Activated CD4-positive, alpha-beta T cell treated with anti-CD3 and anti-CD28 coated beads, Interleukin-2, amount 10 ng/mL, durations not matched to agents 7 days and 5 days (primary cell): ENCODE results near the gene ZBTB7C. TPM values are rescaled to one million over a fixed set of nuclear protein-coding genes. Genes with fewer than 3 reads are reported as not detected.

Experiments
- CTCF ChIA-PET: fragments of 350-600 bp; sonication (Branson Sonifier 250); formaldehyde crosslinking; loops from one replicate; lab custom pipeline; 2021; ENCODE audit warnings: antibody characterized with exemption; lab: Charles Lee
- POLR2A ChIA-PET: fragments of 350-600 bp; sonication (Branson Sonifier 250); formaldehyde crosslinking; loops from one replicate; lab custom pipeline; 2021; ENCODE audit warnings: antibody characterized with exemption; lab: Charles Lee
- DNase-seq: peaks from one replicate; pipeline ENCODE4 v3.0.0-alpha.2; 2020
- H3K27ac Mint-ChIP-seq: one replicate; pipeline ENCODE4 v1.8.0; 2021; ENCODE audit warnings: mild to moderate bottlenecking, moderate library complexity, mixed read lengths
- H3K27me3 Mint-ChIP-seq: one replicate; pipeline ENCODE4 v1.8.0; 2021; ENCODE audit warnings: mixed read lengths
- H3K36me3 Mint-ChIP-seq: one replicate; pipeline ENCODE4 v1.8.0; 2021; ENCODE audit warnings: low read depth, mixed read lengths
- H3K4me1 Mint-ChIP-seq: one replicate; pipeline ENCODE4 v1.8.0; 2021; ENCODE audit warnings: mixed read lengths
- H3K4me3 Mint-ChIP-seq: one replicate; pipeline ENCODE4 v1.8.0; 2021; ENCODE audit warnings: mild to moderate bottlenecking, moderate library complexity, mixed read lengths
- H3K9me3 Mint-ChIP-seq: one replicate; pipeline ENCODE4 v1.8.0; 2021; ENCODE audit warnings: mixed read lengths
- total RNA-seq, 2 experiments: library from RNA; stranded (reverse); gene quantifications; one replicate each; pipeline ENCODE4 v1.2.3, GENCODE V29; 2021

ZBTB7C gene
- total RNA-seq, 2 experiments from 2014 or later = 0.10 to 0.15 TPM

DNA sequence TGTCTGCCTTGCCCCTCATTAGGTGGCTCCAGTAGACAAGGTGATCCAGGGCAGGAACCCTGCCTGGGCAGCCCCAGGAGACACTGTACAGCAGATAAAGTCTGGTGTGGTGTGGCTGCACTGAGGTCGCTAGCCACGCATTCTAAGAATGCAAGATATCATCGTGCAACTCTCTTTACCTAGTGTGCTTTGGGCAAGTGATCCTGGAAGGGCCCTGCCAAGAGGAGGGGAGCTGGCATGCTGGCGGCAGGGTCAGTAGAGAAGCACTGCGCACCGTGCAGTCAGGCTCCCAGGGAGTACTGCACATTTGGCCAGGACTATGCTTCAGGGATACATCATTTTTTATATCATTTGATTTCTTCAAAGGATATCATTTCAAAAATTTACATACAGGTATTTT, 283.5 kb downstream of the ZBTB7C start:
- ChIA-PET POLR2A (no interaction called here), CTCF (interaction anchor here (0.8 kb wide), 1 partner anchor 116 kb away, joined by 3 read pairs; no protein-coding TSS in a partner anchor)
- Mint-ChIP-seq H3K36me3 (no peaks in the 10 kb centered on the region), H3K4me1 (peaks cover 5% of the 10 kb centered on the region), H3K4me3 (no peak overlapping the region), H3K27me3 (peaks cover 25% of the 10 kb centered on the region), H3K9me3 (no peaks in the 10 kb centered on the region), H3K27ac (no peak overlapping the region)
- DNase-seq = no peak

GRCh38 chr18:48124857-48125626, 284.1 kb downstream of the ZBTB7C start:
- H3K27me3 Mint-ChIP-seq = peaks cover 22% of the 10 kb centered on the region
- H3K27ac Mint-ChIP-seq = no peak overlapping the region
- no peak for DNase-seq
- peaks cover 5% of the 10 kb centered on the region for H3K4me1 Mint-ChIP-seq
- no peak overlapping the region for H3K4me3 Mint-ChIP-seq
- no peaks in the 10 kb centered on the region for H3K9me3 Mint-ChIP-seq
- ChIA-PET CTCF (interaction anchor here (0.8 to 1.1 kb wide), 2 partner anchors 98 to 115 kb away, joined by 3 read pairs; no protein-coding TSS in a partner anchor), POLR2A (no interaction called here)
- no peaks in the 10 kb centered on the region for H3K36me3 Mint-ChIP-seq

GRCh38 chr18:48123941-48124340, 285.2 kb downstream of the ZBTB7C start:
- Mint-ChIP-seq H3K36me3 (no peaks in the 10 kb centered on the region), H3K4me3 (no peak overlapping the region), H3K27ac (no peak overlapping the region), H3K4me1 (peaks cover 5% of the 10 kb centered on the region), H3K9me3 (no peaks in the 10 kb centered on the region), H3K27me3 (peaks cover 18% of the 10 kb centered on the region)
- DNase-seq = no peak
- CTCF ChIA-PET = interaction anchor here (1.1 to 1.3 kb wide), 2 partner anchors 19 to 97 kb away, joined by 3 read pairs; no protein-coding TSS in a partner anchor
- POLR2A ChIA-PET = no interaction called here

- CTCF ChIA-PET = interaction anchor here (0.9 to 1.3 kb wide), 2 partner anchors 20 to 66 kb away, joined by 3 read pairs; no protein-coding TSS in a partner anchor
- Mint-ChIP-seq H3K4me1 (peaks cover 5% of the 10 kb centered on the region), H3K27me3 (peaks cover 14% of the 10 kb centered on the region), H3K9me3 (no peaks in the 10 kb centered on the region), H3K27ac (no peak overlapping the region), H3K36me3 (no peaks in the 10 kb centered on the region), H3K4me3 (no peak overlapping the region)
- DNase-seq = no peak
- POLR2A ChIA-PET = no interaction called here
Observed at GRCh38 chr18:48123324-48123723, 285.9 kb downstream of the ZBTB7C start.

GRCh38 chr18:48122816-48123215, 286.4 kb downstream of the ZBTB7C start:
- no peak overlapping the region for H3K4me3 Mint-ChIP-seq
- H3K36me3 Mint-ChIP-seq = no peaks in the 10 kb centered on the region
- no peaks in the 10 kb centered on the region for H3K9me3 Mint-ChIP-seq
- ChIA-PET CTCF (interaction anchor here (0.9 to 1.3 kb wide), 2 partner anchors 20 to 66 kb away, joined by 3 read pairs; no protein-coding TSS in a partner anchor), POLR2A (no interaction called here)
- peaks cover 11% of the 10 kb centered on the region for H3K27me3 Mint-ChIP-seq
- no peak overlapping the region for H3K27ac Mint-ChIP-seq
- DNase-seq = no peak
- peaks cover 5% of the 10 kb centered on the region for H3K4me1 Mint-ChIP-seq

GRCh38 chr18:48122376-48122775, 286.8 kb downstream of the ZBTB7C start:
- Mint-ChIP-seq H3K27ac (no peak overlapping the region), H3K27me3 (peaks cover 11% of the 10 kb centered on the region), H3K36me3 (no peaks in the 10 kb centered on the region), H3K4me1 (peaks cover 5% of the 10 kb centered on the region), H3K9me3 (no peaks in the 10 kb centered on the region), H3K4me3 (no peak overlapping the region)
- CTCF ChIA-PET = interaction anchor here (0.9 kb wide), 1 partner anchor 65 kb away, joined by 3 read pairs; no protein-coding TSS in a partner anchor
- DNase-seq = no peak
- POLR2A ChIA-PET = no interaction called here

- H3K4me1 Mint-ChIP-seq = peaks cover 5% of the 10 kb centered on the region
- H3K36me3 Mint-ChIP-seq = no peaks in the 10 kb centered on the region
- ChIA-PET CTCF (no interaction called here), POLR2A (no interaction called here)
- H3K27me3 Mint-ChIP-seq = peaks cover 10% of the 10 kb centered on the region
- no peak for DNase-seq
- H3K4me3 Mint-ChIP-seq = no peak overlapping the region
- no peaks in the 10 kb centered on the region for H3K9me3 Mint-ChIP-seq
- no peak overlapping the region for H3K27ac Mint-ChIP-seq
Observed at GRCh38 chr18:48121752-48122151, 287.4 kb downstream of the ZBTB7C start.

- H3K4me3 Mint-ChIP-seq = no peak overlapping the region
- H3K36me3 Mint-ChIP-seq = no peaks in the 10 kb centered on the region
- no peak for DNase-seq
- ChIA-PET POLR2A (no interaction called here), CTCF (no interaction called here)
- H3K27ac Mint-ChIP-seq = no peak overlapping the region
- H3K9me3 Mint-ChIP-seq = no peaks in the 10 kb centered on the region
- peaks cover 8% of the 10 kb centered on the region for H3K27me3 Mint-ChIP-seq
- no peaks in the 10 kb centered on the region for H3K4me1 Mint-ChIP-seq
Observed at GRCh38 chr18:48119204-48119603, 290.0 kb downstream of the ZBTB7C start.

GRCh38 chr18:48116873-48117630, 292.1 kb downstream of the ZBTB7C start:
- Mint-ChIP-seq H3K9me3 (no peaks in the 10 kb centered on the region), H3K27me3 (peaks cover 11% of the 10 kb centered on the region), H3K4me1 (no peaks in the 10 kb centered on the region), H3K27ac (no peak overlapping the region), H3K4me3 (no peak overlapping the region), H3K36me3 (no peaks in the 10 kb centered on the region)
- POLR2A ChIA-PET = no interaction called here
- CTCF ChIA-PET = interaction anchor here (0.9 kb wide), 1 partner anchor 45 kb away, joined by 3 read pairs; no protein-coding TSS in a partner anchor
- no peak for DNase-seq

GRCh38 chr18:48116017-48116416, 293.2 kb downstream of the ZBTB7C start:
- Mint-ChIP-seq H3K9me3 (no peaks in the 10 kb centered on the region), H3K4me1 (no peaks in the 10 kb centered on the region), H3K27ac (no peak overlapping the region), H3K36me3 (no peaks in the 10 kb centered on the region), H3K27me3 (peaks cover 10% of the 10 kb centered on the region), H3K4me3 (no peak overlapping the region)
- ChIA-PET POLR2A (no interaction called here), CTCF (no interaction called here)
- DNase-seq = no peak

DNA sequence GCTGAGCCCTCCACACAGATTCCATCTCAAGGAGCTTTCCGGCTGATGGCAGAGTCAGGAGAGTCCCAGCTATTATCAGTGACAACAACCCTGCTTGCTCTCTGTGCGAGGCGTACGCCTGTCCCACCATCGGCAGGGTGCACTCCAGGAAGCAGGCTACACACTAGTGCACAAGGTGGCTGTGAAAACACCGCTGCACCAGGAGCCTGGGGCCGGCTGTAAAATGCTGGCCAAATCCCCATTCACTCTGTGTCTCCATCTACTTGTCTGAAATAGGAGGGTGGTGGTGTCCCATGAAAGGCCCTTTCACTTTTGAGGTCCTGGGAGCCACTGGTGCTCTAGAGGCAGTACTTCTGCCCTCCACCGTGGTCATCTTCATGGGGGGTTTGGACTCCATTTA, 295.5 kb downstream of the ZBTB7C start:
- DNase-seq = no peak
- no peaks in the 10 kb centered on the region for H3K36me3 Mint-ChIP-seq
- no peak overlapping the region for H3K27ac Mint-ChIP-seq
- H3K9me3 Mint-ChIP-seq = no peaks in the 10 kb centered on the region
- peaks cover 12% of the 10 kb centered on the region for H3K27me3 Mint-ChIP-seq
- H3K4me1 Mint-ChIP-seq = no peaks in the 10 kb centered on the region
- H3K4me3 Mint-ChIP-seq = no peak overlapping the region
- POLR2A ChIA-PET = no interaction called here
- CTCF ChIA-PET = no interaction called here

- CTCF ChIA-PET = no interaction called here
- H3K27me3 Mint-ChIP-seq = peaks cover 13% of the 10 kb centered on the region
- H3K27ac Mint-ChIP-seq = no peak overlapping the region
- no peak for DNase-seq
- POLR2A ChIA-PET = no interaction called here
- no peak overlapping the region for H3K4me3 Mint-ChIP-seq
- H3K4me1 Mint-ChIP-seq = peaks cover 4% of the 10 kb centered on the region
- no peaks in the 10 kb centered on the region for H3K36me3 Mint-ChIP-seq
- H3K9me3 Mint-ChIP-seq = no peaks in the 10 kb centered on the region
Observed at GRCh38 chr18:48111587-48111986, 297.6 kb downstream of the ZBTB7C start.

DNA sequence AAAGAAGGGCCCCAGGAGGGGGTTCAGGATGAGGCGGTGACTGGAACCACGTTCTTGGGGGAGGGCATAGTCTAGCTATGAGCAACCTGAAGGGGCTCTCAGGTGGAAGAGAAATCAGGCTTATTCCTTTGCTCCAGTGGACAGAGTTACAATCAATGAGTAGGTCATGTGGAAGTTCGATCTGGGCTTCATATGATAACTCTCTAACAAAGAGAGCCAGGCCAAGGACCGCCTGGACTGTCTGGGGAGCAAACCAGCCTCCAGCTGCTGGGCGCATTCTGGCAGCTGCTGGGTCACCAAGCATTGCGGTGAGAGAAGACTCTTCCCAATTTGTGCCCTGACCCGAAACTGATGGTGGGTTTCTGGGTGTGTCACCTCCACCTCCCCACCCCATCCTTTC, 298.4 kb downstream of the ZBTB7C start:
- no peak overlapping the region for H3K27ac Mint-ChIP-seq
- peaks cover 19% of the 10 kb centered on the region for H3K27me3 Mint-ChIP-seq
- ChIA-PET CTCF (no interaction called here), POLR2A (no interaction called here)
- H3K36me3 Mint-ChIP-seq = no peaks in the 10 kb centered on the region
- no peak for DNase-seq
- H3K4me3 Mint-ChIP-seq = no peak overlapping the region
- no peaks in the 10 kb centered on the region for H3K9me3 Mint-ChIP-seq
- H3K4me1 Mint-ChIP-seq = peaks cover 4% of the 10 kb centered on the region
